Hepatic stellate cell (primary cell): ENCODE data around the gene ETV5.

Experiments used
- DNase-seq: peaks from one replicate; pipeline ENCODE4 v3.0.0; 2011; ENCODE audit warnings: low spot score

ETV5 gene

DNA sequence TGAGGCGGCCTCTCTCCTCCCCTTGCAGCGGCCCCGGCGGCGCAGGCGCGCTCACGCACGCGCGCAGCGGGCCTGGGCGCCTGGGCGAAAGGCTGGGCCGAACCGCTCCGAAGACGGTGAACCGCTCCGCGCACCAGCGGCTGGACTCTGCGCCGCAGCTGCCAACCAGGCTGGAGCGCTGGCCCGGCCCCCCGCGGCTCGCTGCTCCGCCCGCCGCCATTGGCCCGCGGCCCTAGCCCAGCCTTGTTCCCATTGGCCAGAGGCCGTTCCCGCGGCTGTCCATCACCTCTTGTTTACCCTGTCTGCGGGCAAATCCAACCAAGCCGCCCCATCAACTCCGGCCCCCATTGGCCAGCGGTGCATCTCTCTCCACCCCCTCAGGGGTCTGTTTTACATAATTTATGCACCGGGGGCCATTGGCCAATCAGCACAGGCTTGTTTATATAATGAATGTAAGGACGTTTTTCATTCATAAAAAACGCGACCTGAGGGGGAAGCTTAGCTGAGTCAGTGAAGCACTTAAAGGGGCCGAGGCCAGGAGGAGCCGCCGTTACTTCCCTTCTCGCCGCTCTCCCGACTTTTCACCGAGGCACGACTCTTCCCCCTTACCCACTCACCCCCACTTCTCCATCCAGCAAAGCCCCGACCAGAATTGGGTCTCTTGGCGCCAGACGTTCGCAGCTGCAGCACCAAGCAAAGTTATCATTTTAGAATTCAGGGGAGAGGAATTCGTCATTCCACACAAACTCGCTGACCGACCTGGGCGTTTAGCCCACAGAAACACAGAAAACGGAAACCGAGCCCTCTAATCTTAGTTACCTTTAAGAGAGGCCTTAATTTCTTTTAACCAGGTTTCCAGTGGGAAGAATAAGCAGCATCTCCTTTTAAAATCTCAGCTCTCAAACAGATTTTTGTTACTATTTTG is at the start of gene ETV5:
Gene ETV5, minus strand, starts transcription at position 149 of the 925 bp plus-strand sequence. CDS start 3,221 bp downstream, outside the sequence.
- DNase-seq, result peak; percentile 99

GRCh38 chr3:186154641-186155040 is 45.8 kb upstream of the ETV5 start:
- DNase-seq, result no peak

DNA sequence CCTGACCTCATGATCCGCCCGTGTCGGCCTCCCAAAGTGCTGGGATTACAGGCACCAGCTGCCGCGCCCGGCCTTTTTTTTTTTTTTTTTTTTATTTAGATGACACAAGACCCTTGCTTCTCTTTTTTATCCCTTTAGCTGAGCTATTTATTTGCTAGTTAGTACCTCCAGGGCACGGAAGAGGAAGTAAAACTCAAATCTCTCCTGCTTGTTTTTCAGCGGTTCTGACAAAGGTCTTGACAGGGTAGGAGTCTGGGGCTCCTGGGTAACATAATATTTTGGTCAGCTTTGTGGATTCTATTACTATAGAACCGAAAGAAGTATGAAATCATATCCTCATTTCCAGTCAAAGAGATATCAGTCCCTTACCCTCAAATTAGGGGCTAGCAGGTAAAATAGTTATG is 44.0 kb upstream of the ETV5 start:
- no peak for DNase-seq

GRCh38 chr3:186152361-186152798 is 43.5 kb upstream of the ETV5 start:
- DNase-seq, result no peak

DNA sequence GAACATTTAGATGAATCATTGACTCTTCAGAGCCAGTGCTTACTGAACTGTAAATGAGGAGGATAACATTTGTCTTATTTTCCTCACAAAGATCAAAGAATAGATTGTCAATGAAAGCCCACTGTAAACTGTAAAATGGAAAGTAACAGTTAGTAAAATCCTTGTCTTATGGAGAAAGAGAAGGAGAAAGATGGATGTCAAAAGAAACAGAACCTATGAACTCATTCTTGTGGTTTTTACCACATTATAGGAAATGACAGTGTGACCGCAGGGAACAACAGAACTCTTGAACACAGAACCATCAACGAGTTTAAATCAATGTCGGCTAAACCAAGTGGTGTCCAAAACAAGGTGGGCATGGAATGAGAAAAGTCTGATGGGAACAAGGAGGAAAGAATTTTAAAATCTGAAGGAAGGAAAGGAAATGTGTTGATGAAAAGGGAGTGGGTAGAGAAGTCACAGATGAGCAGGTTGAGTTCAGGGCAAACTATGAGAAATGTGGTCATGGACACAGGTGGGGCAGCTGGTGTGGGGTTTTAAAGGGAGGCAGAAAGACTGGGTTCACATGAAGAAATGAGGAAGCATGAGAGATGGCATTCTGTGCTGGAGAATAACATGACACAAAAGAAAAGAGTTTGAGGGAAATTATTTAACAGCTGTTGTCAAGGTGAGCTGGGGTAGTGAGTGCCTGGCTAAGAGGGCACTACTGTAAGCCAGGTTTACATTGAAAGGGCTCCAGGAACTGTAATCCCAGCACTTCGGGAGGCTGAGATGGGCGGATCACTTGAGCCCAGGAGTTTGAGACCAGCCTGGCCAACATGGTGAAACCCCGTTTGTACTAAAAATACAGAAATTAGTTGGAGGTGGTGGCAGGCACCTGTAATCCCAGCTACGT is 42.4 kb upstream of the ETV5 start:
- no peak for DNase-seq

DNA sequence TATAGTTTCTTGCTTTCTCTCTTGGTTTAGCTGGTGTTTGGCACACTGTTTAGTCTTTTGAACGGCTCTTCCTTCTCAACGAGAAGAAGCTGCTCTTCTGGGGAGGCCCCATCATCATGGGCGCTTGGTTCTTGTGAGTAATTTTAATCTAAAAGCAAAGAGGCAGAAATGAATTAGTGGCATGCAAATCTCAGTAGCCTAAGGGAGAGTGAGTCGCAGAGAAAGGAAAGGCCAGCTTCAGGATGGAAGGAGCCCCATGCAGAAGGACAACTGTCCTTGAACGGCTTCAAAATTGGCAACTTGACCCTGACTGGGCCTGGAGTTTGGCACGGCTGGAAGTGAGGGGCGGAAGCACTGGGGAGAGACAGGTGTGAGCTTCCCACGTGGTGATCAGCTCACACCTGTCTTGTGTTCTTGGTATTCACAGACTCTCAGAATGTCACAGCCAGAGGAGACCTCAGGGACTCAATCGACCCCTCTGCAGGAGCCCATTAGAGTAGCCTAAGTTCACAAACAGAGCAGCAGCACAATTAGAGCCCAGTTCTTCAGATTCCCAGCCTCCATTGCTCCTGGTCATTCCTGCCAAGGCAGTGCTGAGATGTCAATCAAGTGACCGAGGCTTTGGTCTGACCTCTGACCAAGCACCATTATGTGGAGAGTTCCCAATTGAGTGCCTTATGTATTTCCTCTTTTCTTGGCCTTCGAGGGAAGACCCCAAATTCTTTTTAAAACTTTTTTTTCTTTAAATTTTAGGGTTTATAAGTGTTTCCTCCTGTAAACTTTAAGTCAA is 41.3 kb upstream of the ETV5 start:
- DNase-seq, result no peak

DNA sequence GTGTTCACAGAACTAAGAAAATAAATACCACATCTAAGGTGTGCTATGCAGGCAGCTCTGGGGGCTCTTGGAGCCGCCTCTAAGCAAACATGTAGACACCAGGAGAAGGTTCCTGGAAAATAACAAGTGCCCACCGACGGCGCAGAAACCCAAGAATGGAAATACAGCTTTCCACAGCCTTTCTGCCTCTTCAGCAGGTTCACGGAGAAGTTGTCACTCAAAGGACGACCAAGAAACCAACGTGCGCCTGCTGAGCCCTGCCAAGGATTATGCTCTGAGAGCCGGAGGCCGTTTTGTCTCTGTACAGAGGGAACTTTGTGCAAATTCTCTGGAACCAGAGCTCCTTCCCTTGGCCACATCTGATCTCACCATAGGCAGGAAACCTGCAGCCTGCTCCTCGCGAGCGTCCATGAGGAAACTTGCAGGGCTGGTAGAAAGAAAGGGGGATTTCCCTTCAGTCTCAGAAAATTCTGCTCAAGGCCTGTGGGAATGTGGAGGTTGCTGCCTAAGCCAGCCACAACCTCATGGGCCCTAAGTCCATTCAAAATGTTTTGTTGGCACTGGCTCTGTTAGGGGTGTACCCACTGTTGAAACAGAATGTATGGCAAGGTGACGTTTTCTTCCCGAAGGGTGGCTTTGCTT is 40.6 kb upstream of the ETV5 start:
- no peak for DNase-seq

DNA sequence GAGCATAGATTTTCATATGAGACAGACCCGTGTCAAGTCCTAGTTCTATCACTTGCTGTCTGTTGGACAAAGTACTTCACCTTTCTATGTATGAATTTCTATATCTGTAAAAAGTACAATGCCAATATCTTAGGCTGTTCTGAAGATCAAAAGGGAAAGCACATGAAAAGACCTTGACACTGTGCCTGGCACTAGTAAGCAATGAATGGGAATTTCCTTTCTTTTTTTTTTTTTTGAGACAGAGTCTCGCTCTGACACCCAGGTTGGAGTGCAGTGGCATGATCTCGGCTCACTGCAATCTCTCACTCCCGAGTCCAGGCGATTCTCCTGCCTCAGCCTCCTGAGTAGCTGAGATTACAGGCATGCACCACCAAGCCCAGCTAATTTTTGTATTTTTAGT is 35.4 kb upstream of the ETV5 start:
- DNase-seq, result no peak

DNA sequence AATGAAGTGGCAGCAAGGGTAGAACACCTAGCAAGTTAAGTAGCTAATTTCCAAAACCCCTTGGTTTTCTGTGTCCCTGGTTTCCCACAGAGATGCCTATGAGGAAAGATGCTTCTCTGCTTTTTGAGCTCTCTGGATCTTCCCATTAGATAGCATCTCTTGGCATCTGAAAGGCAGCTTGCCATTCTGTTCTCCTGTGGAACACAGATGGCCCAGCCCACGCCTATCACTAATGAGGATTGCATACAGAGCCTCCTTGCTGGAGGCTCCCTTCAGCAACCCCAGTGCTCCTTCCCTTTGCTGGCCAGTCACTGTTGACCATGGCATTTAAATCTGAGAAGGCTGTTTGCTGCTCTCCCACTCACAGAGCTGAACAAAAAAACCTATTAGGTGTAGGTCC is 34.4 kb upstream of the ETV5 start:
- no peak for DNase-seq

GRCh38 chr3:186142393-186142932 is 33.6 kb upstream of the ETV5 start:
- no peak for DNase-seq

DNA sequence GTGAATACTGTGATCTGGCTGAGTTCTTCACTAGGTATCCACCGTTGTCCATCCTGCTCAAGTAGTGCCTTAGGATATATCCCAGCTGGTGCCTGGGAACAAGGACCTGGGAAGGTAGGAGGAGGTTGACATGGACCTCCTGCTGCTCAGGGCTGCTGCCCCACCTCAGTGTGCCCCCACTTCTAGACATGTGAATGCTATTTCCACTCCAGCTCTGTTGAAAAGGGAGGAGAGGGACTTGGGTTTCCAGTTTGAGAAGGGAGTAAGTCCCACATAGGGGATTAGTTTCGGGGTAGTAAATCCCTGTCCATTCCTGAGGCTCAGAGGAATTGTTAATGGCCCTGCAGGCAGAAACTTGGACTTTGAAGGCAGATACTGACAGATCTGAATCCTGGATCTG is 32.9 kb upstream of the ETV5 start:
- no peak for DNase-seq

GRCh38 chr3:186138272-186138981 is 29.5 kb upstream of the ETV5 start:
- no peak for DNase-seq

GRCh38 chr3:186137051-186137685 is 28.3 kb upstream of the ETV5 start:
- DNase-seq, result no peak

GRCh38 chr3:186133980-186134379 is 25.1 kb upstream of the ETV5 start:
- no peak for DNase-seq

- DNase-seq, result no peak
These were observed 23.6 kb upstream of the ETV5 start for GRCh38 chr3:186132487-186132886.

DNA sequence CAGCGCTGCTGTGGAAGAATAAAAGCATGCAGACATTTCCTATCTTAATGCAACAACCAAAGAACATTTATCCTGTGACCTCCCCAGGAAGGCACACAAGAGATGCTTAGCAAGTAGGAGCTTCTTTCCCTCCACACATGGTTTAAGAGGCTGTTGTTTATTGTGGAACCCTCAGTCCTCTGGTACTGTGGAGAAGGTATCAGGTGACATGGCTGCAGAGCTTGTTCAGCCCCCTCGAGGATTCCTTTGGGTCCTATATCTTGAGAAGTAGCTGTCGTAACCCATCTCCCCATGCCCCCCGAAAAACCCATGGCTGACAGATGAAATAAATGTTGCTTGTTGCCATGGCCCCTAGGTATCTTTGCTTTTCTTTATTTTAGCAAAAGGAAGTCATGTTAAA is 20.3 kb upstream of the ETV5 start:
- no peak for DNase-seq

- DNase-seq, result no peak
These were observed 19.3 kb upstream of the ETV5 start for GRCh38 chr3:186128158-186128557.

DNA sequence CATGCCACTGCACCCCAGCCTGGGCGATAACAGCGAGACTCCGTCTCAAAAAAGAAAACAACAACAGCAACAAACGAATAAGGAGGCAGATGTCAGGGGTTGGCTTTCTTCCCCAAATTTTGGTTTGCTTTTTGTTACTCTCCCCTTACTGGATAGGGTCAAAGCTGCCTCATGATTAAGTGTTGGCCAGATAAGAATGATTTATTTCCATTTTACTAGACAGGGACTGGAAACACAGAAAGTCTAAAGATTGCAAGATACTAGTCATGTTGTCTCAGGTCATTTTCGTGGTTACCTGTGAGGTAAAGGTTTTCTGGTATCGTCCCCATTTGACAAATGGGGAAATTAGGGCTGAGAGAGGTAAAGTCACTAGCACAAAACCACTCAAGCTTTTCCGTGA is 18.6 kb upstream of the ETV5 start:
- no peak for DNase-seq

DNA sequence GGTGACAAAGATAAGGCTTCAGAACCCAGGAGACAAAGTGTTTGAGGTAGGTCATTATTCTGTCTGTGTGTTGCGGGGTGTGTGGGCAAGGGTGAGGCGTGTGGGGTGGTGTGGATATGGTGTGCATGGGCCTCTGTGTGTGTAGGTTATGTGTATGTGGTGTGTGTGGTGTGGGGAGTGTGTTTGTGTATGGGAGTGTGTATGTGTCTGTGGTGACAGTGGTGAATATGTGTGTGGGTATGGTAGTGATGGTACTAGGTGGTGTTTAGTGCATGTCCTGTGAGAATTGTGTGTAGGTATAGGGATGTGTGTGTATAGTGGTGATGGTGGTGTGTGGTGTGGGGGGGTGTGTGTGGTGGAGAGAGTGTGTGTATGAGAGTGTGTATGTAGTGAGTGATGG is 16.2 kb upstream of the ETV5 start:
- DNase-seq, result no peak

DNA sequence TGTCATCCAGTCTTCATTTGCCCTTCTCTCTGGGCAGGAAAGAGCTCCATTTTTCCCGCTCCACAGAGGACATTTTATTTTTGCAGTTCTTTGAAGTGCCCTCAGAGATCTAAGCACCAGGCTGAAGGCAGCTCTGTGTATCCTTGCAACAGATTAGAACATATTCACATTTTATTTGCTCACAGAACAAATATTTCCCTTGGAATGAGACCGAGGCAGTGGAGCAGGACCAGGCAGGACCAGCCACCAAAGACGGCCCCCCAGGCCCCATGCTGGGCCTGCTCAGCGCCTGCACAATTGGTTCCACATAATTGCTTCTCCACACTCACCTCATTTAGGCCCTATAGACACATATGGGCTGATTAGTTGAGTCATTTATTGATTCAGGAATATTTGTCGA is 15.7 kb upstream of the ETV5 start:
- no peak for DNase-seq
